ENCODE measurements around the gene RAB21.

RAB21 gene

DNA sequence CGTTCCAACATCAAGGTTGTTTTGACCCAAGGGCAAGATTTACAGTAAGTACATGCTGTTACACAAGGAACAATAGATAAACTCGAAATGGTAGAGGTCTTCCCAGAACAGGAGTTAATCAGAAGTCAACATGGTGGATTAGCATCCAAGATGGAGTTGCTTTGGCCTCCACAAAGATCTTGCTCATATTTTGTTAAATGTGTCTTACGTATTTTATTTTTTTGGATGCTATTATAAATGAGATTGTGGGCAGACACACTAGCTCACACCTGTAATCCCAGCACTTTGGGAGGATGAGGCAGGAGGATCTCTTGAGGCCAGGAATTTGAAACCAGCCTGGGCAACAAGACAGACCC lies 22.3 kb upstream of the RAB21 start:
- no peak overlapping the region for H3K27ac ChIP-seq
- TF ChIP-seq, protein P1, sequence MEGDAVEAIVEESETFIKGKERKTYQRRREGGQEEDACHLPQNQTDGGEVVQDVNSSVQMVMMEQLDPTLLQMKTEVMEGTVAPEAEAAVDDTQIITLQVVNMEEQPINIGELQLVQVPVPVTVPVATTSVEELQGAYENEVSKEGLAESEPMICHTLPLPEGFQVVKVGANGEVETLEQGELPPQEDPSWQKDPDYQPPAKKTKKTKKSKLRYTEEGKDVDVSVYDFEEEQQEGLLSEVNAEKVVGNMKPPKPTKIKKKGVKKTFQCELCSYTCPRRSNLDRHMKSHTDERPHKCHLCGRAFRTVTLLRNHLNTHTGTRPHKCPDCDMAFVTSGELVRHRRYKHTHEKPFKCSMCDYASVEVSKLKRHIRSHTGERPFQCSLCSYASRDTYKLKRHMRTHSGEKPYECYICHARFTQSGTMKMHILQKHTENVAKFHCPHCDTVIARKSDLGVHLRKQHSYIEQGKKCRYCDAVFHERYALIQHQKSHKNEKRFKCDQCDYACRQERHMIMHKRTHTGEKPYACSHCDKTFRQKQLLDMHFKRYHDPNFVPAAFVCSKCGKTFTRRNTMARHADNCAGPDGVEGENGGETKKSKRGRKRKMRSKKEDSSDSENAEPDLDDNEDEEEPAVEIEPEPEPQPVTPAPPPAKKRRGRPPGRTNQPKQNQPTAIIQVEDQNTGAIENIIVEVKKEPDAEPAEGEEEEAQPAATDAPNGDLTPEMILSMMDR (IDR thresholded peaks at IDR 0.05) = no peak
- no peak for TF ChIP-seq ZFX (IDR thresholded peaks at IDR 0.05; ENCODE audit: borderline replicate concordance)

DNA sequence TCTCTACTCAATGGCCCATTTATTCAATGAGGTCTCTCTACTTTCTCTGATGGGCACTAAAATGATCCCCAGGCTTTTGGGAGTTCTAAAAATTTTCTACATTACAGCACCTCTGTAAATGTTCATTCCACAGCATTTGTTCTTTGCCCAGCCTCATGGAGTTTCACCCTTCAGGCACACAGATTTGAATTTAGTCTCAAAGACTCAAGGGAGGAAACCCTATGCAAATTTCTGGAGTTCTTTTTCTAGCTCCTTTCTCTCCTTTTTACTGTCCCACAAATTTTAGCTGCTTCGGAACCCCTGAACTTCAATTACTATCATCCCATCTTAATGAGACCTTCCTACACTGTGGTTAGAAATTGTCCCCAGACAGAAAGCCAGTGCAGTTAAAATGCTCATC lies 17.5 kb upstream of the RAB21 start:
- H3K27ac ChIP-seq = no peak overlapping the region
- TF ChIP-seq, protein P1 (IDR thresholded peaks at IDR 0.05) = no peak
- no peak for TF ChIP-seq ZFX (IDR thresholded peaks at IDR 0.05; ENCODE audit: borderline replicate concordance)

- no peak overlapping the region for H3K27ac ChIP-seq
- TF ChIP-seq ZFX (IDR thresholded peaks at IDR 0.05; ENCODE audit: borderline replicate concordance) = no peak
- TF ChIP-seq, protein P1 (IDR thresholded peaks at IDR 0.05) = no peak
Measured at GRCh38 chr12:71742998-71743397, 11.7 kb upstream of the RAB21 start.

GRCh38 chr12:71744522-71745300 lies 10.0 kb upstream of the RAB21 start:
- TF ChIP-seq ZFX (IDR thresholded peaks at IDR 0.05; ENCODE audit: borderline replicate concordance) = no peak
- TF ChIP-seq, protein P1 (IDR thresholded peaks at IDR 0.05) = no peak
- no peak overlapping the region for H3K27ac ChIP-seq

DNA sequence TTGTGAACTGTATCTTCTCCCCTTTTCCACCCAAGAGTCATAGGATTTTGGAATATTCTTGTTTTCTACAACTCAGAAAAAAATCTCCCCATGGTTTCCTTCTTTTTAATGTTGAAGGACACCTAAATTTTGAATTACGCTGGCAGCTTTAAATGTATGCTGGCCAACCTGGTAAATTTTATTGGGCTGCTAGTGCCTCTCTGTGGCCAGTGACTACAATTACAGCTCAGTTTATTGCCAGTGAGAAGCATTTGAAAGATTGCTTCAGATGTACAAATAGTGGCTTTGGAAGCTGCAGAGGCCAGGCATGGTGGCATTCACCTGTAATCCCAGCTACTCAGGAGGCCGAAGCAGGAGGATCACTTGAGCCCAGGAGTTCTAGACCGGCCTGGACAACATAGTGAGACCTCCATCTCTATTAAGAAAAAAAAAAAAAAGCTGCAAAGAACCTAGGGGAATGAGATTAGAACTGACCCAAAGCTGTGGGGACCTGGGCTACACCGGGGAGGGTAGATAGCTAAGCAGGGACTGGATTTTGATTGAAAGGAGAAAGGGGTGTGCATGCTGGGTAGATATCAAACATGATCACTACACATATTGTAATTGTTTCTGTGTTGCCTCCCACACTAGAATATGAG lies 7.6 kb upstream of the RAB21 start:
- TF ChIP-seq ZFX (IDR thresholded peaks at IDR 0.05; ENCODE audit: borderline replicate concordance) = no peak
- TF ChIP-seq, protein P1 (IDR thresholded peaks at IDR 0.05) = peak; percentile 93
- no peak overlapping the region for H3K27ac ChIP-seq

GRCh38 chr12:71748081-71748850 lies 6.4 kb upstream of the RAB21 start:
- no peak for TF ChIP-seq ZFX (IDR thresholded peaks at IDR 0.05; ENCODE audit: borderline replicate concordance)
- TF ChIP-seq, protein P1 (IDR thresholded peaks at IDR 0.05) = no peak
- H3K27ac ChIP-seq = no peak overlapping the region

Measured in 22Rv1 (cell line).